HG02798 (cell line): ENCODE data around the gene PPFIA4.

Source experiments
- ATAC-seq: cut with Tn5 transposase; IDR thresholded peaks from one replicate; pipeline ENCODE4 v1.9.1; 2021; ENCODE audit warnings: mild to moderate bottlenecking; ENCODE audit not compliant: unreplicated experiment, poor library complexity

Gene PPFIA4

GRCh38 chr1:203055161-203055799, 29.0 kb downstream of the PPFIA4 start:
- ATAC-seq = no peak

GRCh38 chr1:203056012-203056411, 29.7 kb downstream of the PPFIA4 start:
- no peak for ATAC-seq

DNA sequence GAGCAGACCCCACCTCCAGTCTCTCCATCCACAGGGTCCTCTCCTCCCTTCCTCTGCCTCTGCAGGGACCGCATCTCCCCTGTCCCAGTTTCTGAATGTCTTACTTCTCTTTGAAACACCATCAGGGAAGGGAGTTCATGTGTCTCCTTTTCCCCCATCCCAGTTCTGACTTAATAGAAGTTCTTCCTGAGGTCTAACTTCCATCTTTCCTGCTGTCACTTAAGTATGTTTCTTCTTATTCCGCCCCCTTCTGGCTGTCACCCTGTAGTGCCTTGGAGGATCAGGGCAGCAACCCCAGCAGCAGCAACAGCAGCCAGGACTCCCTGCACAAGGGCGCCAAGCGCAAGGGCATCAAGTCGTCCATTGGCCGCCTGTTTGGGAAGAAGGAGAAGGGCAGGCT, 30.2 kb downstream of the PPFIA4 start:
- no peak for ATAC-seq

GRCh38 chr1:203057911-203058675, 31.8 kb downstream of the PPFIA4 start:
- no peak for ATAC-seq

DNA sequence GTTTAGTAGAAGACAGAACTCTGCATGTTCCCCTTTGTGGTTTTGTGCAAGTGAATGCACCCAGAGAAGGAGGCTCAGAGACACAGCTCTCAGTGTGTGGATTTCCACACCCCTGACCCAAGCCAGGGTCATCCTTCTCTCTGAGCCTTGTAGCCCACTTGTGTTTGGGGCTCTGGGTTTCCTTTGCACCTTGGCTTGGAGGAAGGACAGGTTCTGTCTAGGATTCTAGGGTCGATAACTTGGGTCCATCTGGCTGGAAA, 32.3 kb downstream of the PPFIA4 start:
- no peak for ATAC-seq

DNA sequence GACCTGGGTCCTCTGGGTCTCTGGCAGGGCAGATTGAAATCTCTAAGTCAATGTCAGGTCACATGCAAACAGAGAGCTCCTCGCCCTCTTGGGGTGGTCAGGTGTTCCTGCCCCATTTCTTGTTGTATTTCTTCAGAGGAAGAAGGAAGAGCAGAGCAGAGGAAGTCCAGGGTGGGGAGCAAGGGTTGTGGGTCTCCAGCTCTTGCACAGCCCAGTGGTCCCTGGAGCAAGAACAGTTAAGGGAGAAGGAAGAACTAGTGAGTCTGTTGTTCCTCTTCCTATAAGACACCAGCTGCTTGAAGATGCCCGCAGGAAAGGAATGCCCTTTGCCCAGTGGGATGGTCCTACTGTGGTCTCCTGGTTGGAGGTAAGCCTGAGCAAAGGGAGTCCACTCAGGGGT, 33.2 kb downstream of the PPFIA4 start:
- ATAC-seq = no peak

GRCh38 chr1:203060115-203060514, 33.8 kb downstream of the PPFIA4 start:
- ATAC-seq = no peak

DNA sequence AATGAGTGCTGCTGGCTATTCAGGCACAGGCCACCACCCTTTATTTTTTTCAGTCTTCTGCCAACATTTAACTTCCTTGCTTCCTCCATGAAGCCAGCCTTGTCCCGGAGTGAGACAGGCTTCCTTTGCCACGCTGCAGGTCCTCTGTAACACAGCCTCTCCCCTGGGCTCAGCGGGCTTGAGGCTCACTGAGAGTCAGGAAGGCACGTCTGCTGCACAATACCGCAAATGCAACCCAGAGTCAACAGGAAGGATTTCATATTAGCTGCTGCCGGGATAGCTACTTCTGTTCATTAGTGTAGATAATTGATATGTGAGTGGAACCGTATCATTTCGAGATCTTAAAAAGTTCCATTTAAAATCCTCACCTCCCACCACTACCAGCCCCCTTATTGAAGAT, 37.0 kb downstream of the PPFIA4 start:
- no peak for ATAC-seq

DNA sequence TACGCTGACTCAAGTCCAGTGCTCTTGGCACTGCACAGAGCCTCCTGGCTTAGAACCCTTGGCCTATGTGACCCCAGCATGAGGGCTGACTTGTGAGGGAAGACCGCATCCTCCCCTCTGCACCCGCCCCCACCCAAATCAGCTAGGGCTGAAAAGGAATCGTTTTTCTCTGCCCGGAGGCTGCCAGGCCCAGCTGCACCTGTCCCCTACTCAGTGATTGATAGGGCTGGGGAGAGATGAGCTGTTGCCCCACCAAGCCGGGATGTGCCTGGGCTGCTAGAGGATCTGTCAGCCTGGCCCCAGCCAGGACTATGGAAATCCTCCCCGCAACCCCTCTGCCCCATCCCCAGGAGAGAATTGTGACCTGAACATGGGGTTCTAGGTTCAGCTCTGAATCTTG, 38.9 kb downstream of the PPFIA4 start:
- ATAC-seq = no peak

GRCh38 chr1:203065986-203066385, 39.7 kb downstream of the PPFIA4 start:
- ATAC-seq = no peak

- no peak for ATAC-seq
Measured at GRCh38 chr1:203066965-203067364, 40.7 kb downstream of the PPFIA4 start.

DNA sequence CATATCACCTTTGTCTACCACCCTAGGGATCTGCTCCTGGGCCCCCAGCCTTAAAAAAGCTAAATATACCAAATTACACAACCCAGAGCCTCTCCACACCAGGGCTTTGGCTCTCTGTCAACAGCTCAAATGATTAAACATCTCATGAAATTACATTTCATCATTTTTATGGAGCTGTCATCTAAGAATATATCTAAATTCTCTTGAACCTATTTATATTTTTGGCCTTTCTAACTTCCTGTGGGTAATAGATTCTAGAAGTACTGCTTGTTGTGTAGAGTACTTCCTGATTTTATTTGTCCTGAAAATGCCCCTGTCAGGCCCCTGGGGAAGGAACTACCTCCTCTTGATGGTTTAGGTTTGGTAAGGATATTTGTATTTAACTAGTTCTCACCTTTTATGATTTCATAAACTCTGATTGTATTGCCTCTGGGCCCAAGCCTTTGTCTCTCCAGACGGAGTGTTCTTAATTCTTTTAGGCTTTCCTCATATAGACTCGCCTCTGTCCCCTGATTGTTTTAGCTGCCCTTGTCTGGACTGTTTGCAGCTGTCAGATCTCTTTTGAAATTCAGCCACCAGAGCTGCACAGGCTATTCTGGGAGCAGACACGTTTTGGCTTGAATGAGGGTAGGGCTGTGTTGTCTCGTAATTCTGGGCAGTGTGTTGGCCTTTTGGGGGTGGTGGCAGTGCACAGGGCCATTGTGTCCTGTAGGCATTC, 42.9 kb downstream of the PPFIA4 start:
- no peak for ATAC-seq

DNA sequence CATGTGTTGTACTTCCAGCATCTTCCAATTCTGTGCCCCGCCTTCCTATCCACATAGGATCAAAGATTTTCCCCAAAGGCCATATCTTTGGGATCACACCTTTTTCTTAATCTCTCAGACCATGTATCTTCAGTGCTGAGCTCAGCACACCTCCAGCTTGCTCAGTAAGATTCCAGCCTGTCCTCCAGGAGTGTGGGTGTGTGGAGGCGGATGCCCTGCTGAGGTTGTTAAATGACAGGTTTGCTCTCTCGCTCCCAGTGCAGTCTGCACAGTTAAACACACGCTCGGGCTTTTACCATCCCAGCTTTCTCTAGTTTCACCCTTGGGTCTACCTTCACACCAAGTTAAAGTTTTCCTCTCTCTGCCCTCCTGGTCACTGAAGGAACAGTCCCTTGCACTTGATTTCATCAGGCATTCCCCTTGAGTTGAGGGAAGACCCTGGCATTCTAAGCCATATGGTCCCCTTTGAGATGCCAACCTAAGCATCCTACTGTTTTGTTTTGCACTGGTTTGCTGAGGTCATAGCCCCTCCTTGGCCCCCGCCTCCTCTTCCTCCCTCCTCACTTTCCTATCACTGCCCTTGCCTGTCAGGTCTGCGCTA, 45.8 kb downstream of the PPFIA4 start:
- no peak for ATAC-seq

DNA sequence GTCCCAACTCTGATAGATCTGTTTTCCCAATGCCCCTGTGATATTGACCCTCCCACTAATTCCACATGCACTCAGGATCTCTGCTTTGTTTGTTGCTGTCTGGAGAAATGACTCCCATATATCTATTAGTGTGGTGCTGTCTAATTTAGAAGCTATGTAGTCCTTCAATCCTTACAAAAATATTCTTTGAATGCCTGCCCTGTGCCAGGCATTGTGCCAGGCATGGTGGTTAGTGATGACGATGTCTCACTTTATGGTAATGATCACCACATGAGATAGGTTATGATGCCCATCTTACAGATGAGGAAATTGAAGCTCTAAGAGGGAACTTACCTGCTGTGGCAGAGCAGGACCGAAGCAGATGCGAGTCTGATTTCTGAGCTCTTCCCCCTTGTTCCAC, 46.6 kb downstream of the PPFIA4 start:
- no peak for ATAC-seq

DNA sequence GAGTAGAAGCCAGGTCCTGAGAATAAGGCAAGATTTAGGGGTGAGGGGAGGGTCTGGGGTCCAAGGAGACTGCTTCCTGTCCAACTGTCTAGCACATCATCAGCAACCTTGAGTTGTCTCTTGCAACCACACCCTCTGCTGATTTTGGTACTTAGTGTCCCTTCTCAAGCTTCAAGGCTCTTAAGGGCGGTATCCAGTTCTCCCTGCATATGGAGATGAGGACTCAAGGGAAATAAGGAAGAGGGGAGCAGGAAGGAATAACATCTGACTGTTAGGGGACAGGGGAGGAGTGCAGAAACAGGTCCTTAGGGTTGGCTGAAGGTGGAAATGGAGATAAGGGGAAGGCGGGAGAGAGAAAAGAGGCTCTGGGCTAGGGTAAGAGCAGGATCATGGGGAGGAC, 47.2 kb downstream of the PPFIA4 start:
- ATAC-seq = no peak

DNA sequence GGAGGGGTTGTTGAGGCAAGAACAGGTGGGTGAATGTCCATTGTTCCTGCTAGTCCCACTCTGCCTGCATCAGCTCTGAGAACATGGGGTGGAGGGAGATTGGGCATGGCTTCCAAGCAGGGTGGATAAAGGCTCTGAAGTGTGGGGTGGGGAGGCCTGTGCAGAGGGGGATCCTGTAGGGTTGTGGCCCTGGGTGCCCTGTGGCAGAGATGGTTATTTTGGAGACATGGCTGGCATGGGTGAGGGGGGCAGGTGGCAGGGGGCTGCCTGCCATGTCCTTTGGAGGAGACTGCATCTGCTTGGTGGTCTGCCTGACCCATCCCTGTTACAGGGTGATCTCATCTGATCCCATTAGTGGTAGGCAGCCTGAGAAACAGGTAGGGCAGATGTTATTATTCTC, 48.3 kb downstream of the PPFIA4 start:
- ATAC-seq = no peak

DNA sequence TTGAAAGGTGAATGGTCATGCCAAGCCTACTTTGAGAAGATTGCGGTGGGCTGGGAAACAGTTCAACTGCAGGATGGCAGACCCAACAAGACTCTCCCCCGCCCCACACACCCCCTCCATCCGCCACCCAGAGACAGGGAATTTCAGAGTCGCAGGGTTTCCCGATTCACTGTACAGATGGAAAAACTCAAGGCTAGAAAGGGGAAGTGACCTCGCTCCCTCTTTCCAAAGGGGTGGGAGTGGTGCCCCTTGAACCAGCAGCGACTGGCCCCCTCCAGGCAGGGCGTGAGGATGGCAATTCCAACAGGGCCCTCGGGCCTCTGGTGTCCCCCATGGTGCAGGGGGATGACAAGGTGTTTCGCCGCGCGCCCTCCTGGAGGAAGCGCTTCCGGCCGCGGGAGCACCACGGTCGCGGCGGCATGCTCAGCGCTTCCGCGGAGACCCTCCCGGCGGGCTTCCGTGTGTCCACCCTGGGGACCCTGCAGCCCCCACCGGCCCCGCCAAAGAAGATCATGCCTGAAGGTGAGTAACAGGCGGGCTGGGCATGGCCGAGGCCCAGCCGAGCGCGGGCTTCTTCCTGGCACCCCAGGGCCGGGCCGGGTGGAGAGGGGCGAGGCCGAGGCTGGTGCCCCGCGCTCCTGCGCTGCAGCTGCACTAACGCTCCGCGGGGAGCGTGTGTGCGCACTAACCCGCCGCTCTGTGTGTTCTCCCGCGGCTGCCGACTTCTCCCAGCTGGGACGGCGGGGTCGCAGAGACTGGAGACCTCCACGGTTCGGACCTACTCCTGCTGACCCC, 49.1 kb downstream of the PPFIA4 start:
- no peak for ATAC-seq

DNA sequence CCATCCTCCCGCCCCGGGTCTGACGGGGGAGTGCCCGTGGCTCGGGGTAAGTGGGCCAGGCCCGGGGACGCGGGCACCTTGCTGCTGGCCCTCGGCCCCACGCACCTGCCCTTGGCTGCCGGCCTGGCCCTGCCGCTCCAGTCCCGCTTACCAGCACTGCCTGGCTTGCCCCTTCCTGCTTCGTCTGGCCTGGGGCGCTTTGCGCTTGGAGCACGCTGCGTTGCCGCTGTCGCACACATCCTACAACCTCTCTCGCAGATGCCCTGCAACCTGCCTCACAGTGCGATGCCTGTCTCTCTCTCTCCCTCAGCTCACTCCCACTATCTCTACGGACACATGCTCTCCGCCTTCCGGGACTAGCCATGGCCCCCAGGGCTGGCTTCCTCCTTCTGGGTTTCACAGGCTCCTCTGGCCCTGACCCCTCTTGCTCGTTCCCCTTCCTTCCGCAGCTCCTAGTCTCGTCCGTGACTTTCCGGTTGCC, 49.8 kb downstream of the PPFIA4 start:
- no peak for ATAC-seq

- ATAC-seq = no peak
Measured at GRCh38 chr1:203077367-203077766, 51.1 kb downstream of the PPFIA4 start.

GRCh38 chr1:203077956-203078355, 51.7 kb downstream of the PPFIA4 start:
- no peak for ATAC-seq
